Measurements from ENCODE around the gene AMBN. TPM values are rescaled to one million over a fixed set of nuclear protein-coding genes. Genes with fewer than 3 reads are reported as not detected.
A peak's percentile ranks its signal among the peaks of the same experiment; 100 is the strongest.

Gene AMBN
- total RNA-seq, 6 experiments from 2014 or later: not detected

- TF ChIP-seq CTCF (IDR thresholded peaks at IDR 0.05) (no peak), POLR2A (IDR thresholded peaks at IDR 0.05) (no peak)
- WGBS (ENCODE audit: insufficient coverage, low coverage, low lambda C conversion rate, missing lambda C conversion rate): 88% methylated on average over 2 of the region's 8 CpGs
- ATAC-seq (no peak), DNase-seq (no peak)
- Histone ChIP-seq H3K27ac (no peak overlapping the region), H3K27me3 (no peaks in the 10 kb centered on the region), H3K36me3 (no peaks in the 10 kb centered on the region), H3K4me3 (no peak overlapping the region), H3K9me3 (no peaks in the 10 kb centered on the region), H3K4me1 (no peaks in the 10 kb centered on the region)
- intact Hi-C loops (cut with DNase I): no loop called here
Observed at GRCh38 chr4:70606459-70606858, 14.4 kb downstream of the AMBN start.

DNA sequence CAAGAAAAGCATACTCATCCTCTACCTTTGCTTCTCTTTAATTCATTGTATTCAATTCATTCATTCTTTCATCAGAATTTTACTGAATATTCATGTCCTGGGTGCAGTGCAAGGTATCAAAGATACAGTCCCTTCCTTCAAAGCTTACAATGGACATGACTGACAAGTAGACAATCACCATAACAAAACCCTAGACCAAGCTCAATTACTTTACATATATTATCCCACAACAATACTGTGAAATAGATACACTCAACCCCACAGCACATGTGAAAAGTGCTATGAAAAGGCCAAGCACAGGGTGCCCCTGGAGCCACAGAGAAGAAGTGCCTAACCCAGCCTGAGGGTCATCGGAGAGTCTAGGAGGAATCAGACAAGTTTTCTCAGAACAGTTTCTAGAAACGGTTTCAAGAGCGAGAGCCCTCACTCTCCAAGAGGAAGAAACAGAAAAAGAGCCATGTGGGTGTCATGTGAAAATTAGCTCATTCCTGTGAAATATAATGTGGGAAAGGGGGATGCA, 15.3 kb downstream of the AMBN start:
- Histone ChIP-seq H3K27me3 (no peaks in the 10 kb centered on the region), H3K4me1 (no peaks in the 10 kb centered on the region), H3K9me3 (no peaks in the 10 kb centered on the region), H3K4me3 (no peak overlapping the region), H3K36me3 (no peaks in the 10 kb centered on the region), H3K27ac (no peak overlapping the region)
- DNase-seq (no peak), ATAC-seq (peak in 2 of 4 donors; percentile 22 to 33)
- 68% methylated on average over 3 of the region's 3 CpGs for WGBS (ENCODE audit: insufficient coverage, low coverage, low lambda C conversion rate, missing lambda C conversion rate)
- TF ChIP-seq CTCF (IDR thresholded peaks at IDR 0.05): no peak
- TF ChIP-seq POLR2A (IDR thresholded peaks at IDR 0.05): no peak
- intact Hi-C loops (cut with DNase I): no loop called here

GRCh38 chr4:70608324-70608723, 16.3 kb downstream of the AMBN start:
- H3K27me3 ChIP-seq: no peaks in the 10 kb centered on the region
- no peaks in the 10 kb centered on the region for H3K36me3 ChIP-seq
- ATAC-seq: no peak
- no peaks in the 10 kb centered on the region for H3K4me1 ChIP-seq
- no peak overlapping the region for H3K4me3 ChIP-seq
- 68% methylated on average over 2 of the region's 2 CpGs for WGBS (ENCODE audit: insufficient coverage, low coverage, low lambda C conversion rate, missing lambda C conversion rate)
- no peaks in the 10 kb centered on the region for H3K9me3 ChIP-seq
- H3K27ac ChIP-seq: no peak overlapping the region
- intact Hi-C loops (cut with DNase I): no loop called here
- TF ChIP-seq CTCF (IDR thresholded peaks at IDR 0.05) (no peak), POLR2A (IDR thresholded peaks at IDR 0.05) (no peak)
- no peak for DNase-seq

GRCh38 chr4:70613306-70614183, 21.5 kb downstream of the AMBN start:
- H3K4me1 ChIP-seq: no peaks in the 10 kb centered on the region
- TF ChIP-seq POLR2A (IDR thresholded peaks at IDR 0.05) (no peak), CTCF (IDR thresholded peaks at IDR 0.05) (no peak)
- H3K27ac ChIP-seq: no peak overlapping the region
- WGBS (ENCODE audit: insufficient coverage, low coverage, low lambda C conversion rate, missing lambda C conversion rate): 11% methylated on average over 9 of the region's 9 CpGs
- peak overlapping the region in 1 of 3 donors; percentile 8 for H3K4me3 ChIP-seq
- H3K36me3 ChIP-seq: no peaks in the 10 kb centered on the region
- no peak for DNase-seq
- intact Hi-C loops (cut with DNase I): no loop called here
- H3K27me3 ChIP-seq: no peaks in the 10 kb centered on the region
- peak; percentile 49 to 58 (median 56) for ATAC-seq
- H3K9me3 ChIP-seq: no peaks in the 10 kb centered on the region
